ENCODE data around the gene COL6A3.

DNA sequence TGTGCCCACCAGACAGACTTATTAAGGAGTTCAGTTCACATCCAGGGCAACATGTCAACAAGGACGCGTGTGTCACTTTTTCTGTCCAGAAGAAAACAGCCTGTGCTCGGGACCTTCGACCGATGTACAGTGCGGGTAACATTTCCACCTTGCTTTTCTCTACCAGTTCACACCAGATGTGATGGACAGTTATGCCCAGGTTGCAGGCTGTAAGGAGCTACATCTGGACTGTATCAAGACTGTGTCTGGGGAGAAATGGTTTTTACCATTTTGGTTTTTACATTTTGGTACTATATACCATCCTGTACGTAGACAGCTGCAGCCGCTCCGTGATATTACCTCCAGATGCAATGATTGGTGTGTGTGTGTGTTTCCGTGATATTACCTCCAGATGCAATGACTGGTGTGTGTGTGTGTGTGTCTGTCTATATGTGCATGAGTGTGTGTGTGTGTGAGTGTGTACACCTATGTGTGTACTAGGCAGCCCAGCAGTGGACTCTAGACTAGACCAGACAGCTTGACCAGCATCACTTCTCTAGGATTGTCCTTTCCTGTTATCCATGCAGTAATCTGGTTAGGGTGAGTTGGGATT is 118.0 kb downstream of the COL6A3 start:
- TF ChIP-seq, protein P1, sequence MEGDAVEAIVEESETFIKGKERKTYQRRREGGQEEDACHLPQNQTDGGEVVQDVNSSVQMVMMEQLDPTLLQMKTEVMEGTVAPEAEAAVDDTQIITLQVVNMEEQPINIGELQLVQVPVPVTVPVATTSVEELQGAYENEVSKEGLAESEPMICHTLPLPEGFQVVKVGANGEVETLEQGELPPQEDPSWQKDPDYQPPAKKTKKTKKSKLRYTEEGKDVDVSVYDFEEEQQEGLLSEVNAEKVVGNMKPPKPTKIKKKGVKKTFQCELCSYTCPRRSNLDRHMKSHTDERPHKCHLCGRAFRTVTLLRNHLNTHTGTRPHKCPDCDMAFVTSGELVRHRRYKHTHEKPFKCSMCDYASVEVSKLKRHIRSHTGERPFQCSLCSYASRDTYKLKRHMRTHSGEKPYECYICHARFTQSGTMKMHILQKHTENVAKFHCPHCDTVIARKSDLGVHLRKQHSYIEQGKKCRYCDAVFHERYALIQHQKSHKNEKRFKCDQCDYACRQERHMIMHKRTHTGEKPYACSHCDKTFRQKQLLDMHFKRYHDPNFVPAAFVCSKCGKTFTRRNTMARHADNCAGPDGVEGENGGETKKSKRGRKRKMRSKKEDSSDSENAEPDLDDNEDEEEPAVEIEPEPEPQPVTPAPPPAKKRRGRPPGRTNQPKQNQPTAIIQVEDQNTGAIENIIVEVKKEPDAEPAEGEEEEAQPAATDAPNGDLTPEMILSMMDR (conservative IDR thresholded peaks at IDR 0.05; ENCODE audit: low read length), result no peak
- TF ChIP-seq EZH2phosphoT487 (IDR thresholded peaks at IDR 0.05; ENCODE audit: borderline replicate concordance), result no peak

All from Loucy (cell line).